Measurements from ENCODE around the gene TDRKH.
"Not testable (repeated sequence)": the region's sequence is repeated elsewhere in the genome, so short reads cannot be mapped to it uniquely, and the experiment has no call there.

The TDRKH gene

GRCh38 chr1:151760597-151761385, 29.5 kb downstream of the TDRKH start:
- no peak for DNase-seq

GRCh38 chr1:151759241-151759640, 31.1 kb downstream of the TDRKH start:
- no peak for DNase-seq

- DNase-seq = no peak
Measured at GRCh38 chr1:151756291-151756690, 34.0 kb downstream of the TDRKH start.

- no peak for DNase-seq
Measured at GRCh38 chr1:151741516-151741915, 48.8 kb downstream of the TDRKH start.

GRCh38 chr1:151739590-151740355, 50.5 kb downstream of the TDRKH start:
- no peak for DNase-seq

- no peak for DNase-seq
Measured at GRCh38 chr1:151737479-151737878, 52.8 kb downstream of the TDRKH start.

GRCh38 chr1:151737026-151737425, 53.3 kb downstream of the TDRKH start:
- no peak for DNase-seq

GRCh38 chr1:151733995-151734394, 56.3 kb downstream of the TDRKH start:
- not testable (repeated sequence) for DNase-seq

GRCh38 chr1:151733126-151733525, 57.2 kb downstream of the TDRKH start:
- no peak for DNase-seq

GRCh38 chr1:151729966-151730291, 60.4 kb downstream of the TDRKH start:
- DNase-seq = no peak

GRCh38 chr1:151729157-151729965, 60.9 kb downstream of the TDRKH start:
- no peak for DNase-seq

- DNase-seq = no peak
Measured at GRCh38 chr1:151728151-151729054, 61.9 kb downstream of the TDRKH start.

- DNase-seq = no peak
Measured at GRCh38 chr1:151723726-151724370, 66.5 kb downstream of the TDRKH start.

All from NCI-H2171 treated with DMSO at 0.1 percent for 48 hours (cell line).